ENCODE data around the gene WDR20. TPM values are rescaled to one million over a fixed set of nuclear protein-coding genes. Genes with fewer than 3 reads are reported as not detected.

WDR20 gene
- total RNA-seq, 1 experiment from 2014 or later = 16.9 TPM

DNA sequence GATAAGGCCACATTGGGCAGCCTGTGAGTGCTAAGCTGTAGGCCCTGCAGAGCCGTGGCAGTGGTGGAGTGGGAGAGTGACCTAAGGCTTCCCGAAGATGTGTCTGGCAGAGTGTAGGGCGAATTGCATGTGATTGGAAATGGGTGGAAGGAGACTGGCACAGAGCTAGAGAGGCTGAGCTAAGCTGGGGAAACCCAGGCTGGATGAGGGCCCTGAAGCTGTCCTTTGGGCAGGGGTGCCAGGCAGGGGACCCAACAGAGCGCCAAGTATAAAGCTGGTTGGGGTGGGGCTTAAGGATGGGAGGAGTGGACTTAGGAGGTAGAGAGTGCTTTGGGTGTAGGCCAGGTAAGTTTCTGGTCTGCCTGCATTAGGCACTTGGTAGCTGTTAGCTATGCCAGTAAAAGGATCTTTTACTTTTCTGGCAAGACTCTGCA lies 47.9 kb downstream of the WDR20 start:
- no peak overlapping the region for H3K9ac ChIP-seq (ENCODE audit: low read length)
- H3K79me2 ChIP-seq (ENCODE audit: low read length) = peaks cover 91% of the 10 kb centered on the region

DNA sequence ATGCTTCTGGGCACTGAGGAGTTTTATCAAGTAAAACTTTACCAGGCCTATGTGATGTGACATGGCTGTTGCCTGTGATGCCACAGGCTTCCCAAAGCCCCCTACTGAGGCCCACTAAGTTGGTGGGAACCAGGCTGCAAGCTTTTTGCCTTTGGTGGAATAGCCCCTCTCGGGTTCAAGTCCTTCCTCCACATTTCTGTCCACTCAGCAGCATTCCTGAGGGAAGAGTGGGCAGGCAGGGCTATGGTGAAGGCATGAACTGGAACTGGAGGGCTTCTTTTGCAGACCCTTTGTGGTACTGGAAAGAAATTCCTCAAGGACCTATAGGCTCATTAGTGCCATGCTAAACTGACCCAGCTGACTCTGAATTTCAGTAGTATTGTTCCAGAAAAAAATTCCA lies 48.5 kb downstream of the WDR20 start:
- H3K9me2 ChIP-seq (replicated peaks; ENCODE audit: insufficient read depth, low read length) = no peaks in the 10 kb centered on the region
- no peaks in the 10 kb centered on the region for H3K9me3 ChIP-seq (ENCODE audit: low read length)
- no peak overlapping the region for H2AFZ ChIP-seq (ENCODE audit: low read length)
- H3K4me1 ChIP-seq (ENCODE audit: low read length) = peaks cover 19% of the 10 kb centered on the region
- no peak for DNase-seq
- no peaks in the 10 kb centered on the region for H3K36me3 ChIP-seq (ENCODE audit: insufficient read depth, low read length)
- peaks cover 90% of the 10 kb centered on the region for H3K79me2 ChIP-seq (ENCODE audit: low read length)
- peaks cover 13% of the 10 kb centered on the region; the same call in 1 of the 2 replicates for H4K20me1 ChIP-seq (ENCODE audit: insufficient read depth, low read depth, low read length)
- no peak overlapping the region for H3K27ac ChIP-seq (ENCODE audit: low read length)
- no peak overlapping the region for H3K9ac ChIP-seq (ENCODE audit: low read length)
- H3K4me3 ChIP-seq (ENCODE audit: low read length) = no peak overlapping the region
- no peak overlapping the region for H3K4me2 ChIP-seq (ENCODE audit: low read depth, low read length, poor library complexity, severe bottlenecking)
- H3K27me3 ChIP-seq (ENCODE audit: low read length) = no peaks in the 10 kb centered on the region

More for the DNA sequence above, 47.9 kb downstream of the WDR20 start:
- Histone ChIP-seq H3K27ac (ENCODE audit: low read length) (no peak overlapping the region), H2AFZ (ENCODE audit: low read length) (no peak overlapping the region), H3K9me3 (ENCODE audit: low read length) (no peaks in the 10 kb centered on the region), H3K4me3 (ENCODE audit: low read length) (no peak overlapping the region), H3K4me2 (ENCODE audit: low read depth, low read length, poor library complexity, severe bottlenecking) (no peak overlapping the region), H3K27me3 (ENCODE audit: low read length) (no peaks in the 10 kb centered on the region), H3K9me2 (replicated peaks; ENCODE audit: insufficient read depth, low read length) (no peaks in the 10 kb centered on the region), H4K20me1 (ENCODE audit: insufficient read depth, low read depth, low read length) (peaks cover 18% of the 10 kb centered on the region; the same call in 1 of the 2 replicates), H3K4me1 (ENCODE audit: low read length) (peaks cover 24% of the 10 kb centered on the region), H3K36me3 (ENCODE audit: insufficient read depth, low read length) (no peaks in the 10 kb centered on the region)
- no peak for DNase-seq

DNA sequence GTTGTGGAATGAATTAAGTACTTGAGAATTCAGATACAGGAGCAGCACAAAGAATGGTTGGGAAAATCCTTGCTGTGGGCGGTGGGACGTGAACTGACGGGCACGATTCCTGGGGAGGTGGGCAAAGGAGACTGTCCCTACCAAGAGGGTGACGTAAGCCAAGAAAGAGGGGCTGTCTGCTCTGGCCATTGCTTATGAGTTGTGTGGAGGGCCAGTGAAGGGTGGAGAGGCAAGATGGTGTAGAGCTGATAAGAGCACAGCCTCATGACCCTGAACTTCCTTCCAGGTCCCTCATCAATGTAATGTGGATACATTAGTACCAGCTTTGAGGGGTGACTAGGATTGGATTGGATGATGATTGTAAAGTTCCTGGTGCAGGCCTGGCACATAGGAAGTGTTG lies 50.2 kb downstream of the WDR20 start:
- no peak overlapping the region for H3K4me2 ChIP-seq (ENCODE audit: low read depth, low read length, poor library complexity, severe bottlenecking)

DNA sequence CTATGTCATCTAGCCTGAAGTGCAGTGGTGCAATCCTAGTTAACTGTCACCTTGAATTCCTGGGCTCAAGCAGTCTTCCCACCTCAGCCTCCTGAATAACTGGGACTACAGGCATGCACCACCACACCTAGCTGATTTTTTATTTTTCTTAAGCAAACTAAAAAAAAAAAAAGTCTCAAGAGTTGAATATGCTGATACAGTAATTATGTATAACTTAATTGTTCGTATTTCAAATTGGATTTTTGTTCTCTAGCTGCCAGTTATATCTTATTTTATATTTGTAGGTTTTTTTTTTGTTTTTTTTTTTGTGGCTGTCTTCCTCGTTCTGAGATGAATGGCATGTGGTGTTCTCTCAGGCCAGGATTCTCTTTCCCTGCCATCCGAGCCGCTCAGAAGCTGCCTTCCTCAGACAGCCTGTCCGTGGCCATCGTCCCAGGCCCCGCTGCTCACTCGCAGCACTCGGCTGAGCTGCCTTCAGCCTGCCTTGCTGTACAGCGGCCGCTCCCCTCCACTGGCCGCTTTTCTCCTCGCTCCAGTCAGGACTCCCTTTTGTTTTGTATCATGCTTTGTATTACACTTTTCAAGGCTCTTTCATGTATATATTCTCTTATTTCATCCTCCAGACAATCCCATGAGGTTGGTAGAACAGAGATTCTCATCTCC lies 53.3 kb downstream of the WDR20 start:
- no peak overlapping the region for H3K4me2 ChIP-seq (ENCODE audit: low read depth, low read length, poor library complexity, severe bottlenecking)
- no peak overlapping the region for H2AFZ ChIP-seq (ENCODE audit: low read length)
- H3K9ac ChIP-seq (ENCODE audit: low read length) = no peak overlapping the region
- H3K27me3 ChIP-seq (ENCODE audit: low read length) = no peaks in the 10 kb centered on the region
- no peak overlapping the region for H3K4me3 ChIP-seq (ENCODE audit: low read length)
- no peak overlapping the region for H3K27ac ChIP-seq (ENCODE audit: low read length)
- H3K9me2 ChIP-seq (replicated peaks; ENCODE audit: insufficient read depth, low read length) = no peaks in the 10 kb centered on the region
- H3K4me1 ChIP-seq (ENCODE audit: low read length) = peaks cover 26% of the 10 kb centered on the region
- H4K20me1 ChIP-seq (ENCODE audit: insufficient read depth, low read depth, low read length) = no peaks in the 10 kb centered on the region
- no peak for DNase-seq
- H3K36me3 ChIP-seq (ENCODE audit: insufficient read depth, low read length) = no peaks in the 10 kb centered on the region; the same call in 1 of the 2 replicates
- H3K79me2 ChIP-seq (ENCODE audit: low read length) = peaks cover 85% of the 10 kb centered on the region
- no peaks in the 10 kb centered on the region for H3K9me3 ChIP-seq (ENCODE audit: low read length)

More for the DNA sequence above, 50.2 kb downstream of the WDR20 start:
- Histone ChIP-seq H3K4me3 (ENCODE audit: low read length) (no peak overlapping the region), H4K20me1 (ENCODE audit: insufficient read depth, low read depth, low read length) (peaks cover 3% of the 10 kb centered on the region; the same call in 1 of the 2 replicates), H2AFZ (ENCODE audit: low read length) (no peak overlapping the region), H3K9ac (ENCODE audit: low read length) (no peak overlapping the region), H3K4me1 (ENCODE audit: low read length) (peaks cover 19% of the 10 kb centered on the region), H3K27me3 (ENCODE audit: low read length) (no peaks in the 10 kb centered on the region), H3K36me3 (ENCODE audit: insufficient read depth, low read length) (no peaks in the 10 kb centered on the region; the same call in 1 of the 2 replicates), H3K9me2 (replicated peaks; ENCODE audit: insufficient read depth, low read length) (no peaks in the 10 kb centered on the region), H3K9me3 (ENCODE audit: low read length) (no peaks in the 10 kb centered on the region), H3K27ac (ENCODE audit: low read length) (no peak overlapping the region), H3K79me2 (ENCODE audit: low read length) (peaks cover 89% of the 10 kb centered on the region)
- no peak for DNase-seq

DNA sequence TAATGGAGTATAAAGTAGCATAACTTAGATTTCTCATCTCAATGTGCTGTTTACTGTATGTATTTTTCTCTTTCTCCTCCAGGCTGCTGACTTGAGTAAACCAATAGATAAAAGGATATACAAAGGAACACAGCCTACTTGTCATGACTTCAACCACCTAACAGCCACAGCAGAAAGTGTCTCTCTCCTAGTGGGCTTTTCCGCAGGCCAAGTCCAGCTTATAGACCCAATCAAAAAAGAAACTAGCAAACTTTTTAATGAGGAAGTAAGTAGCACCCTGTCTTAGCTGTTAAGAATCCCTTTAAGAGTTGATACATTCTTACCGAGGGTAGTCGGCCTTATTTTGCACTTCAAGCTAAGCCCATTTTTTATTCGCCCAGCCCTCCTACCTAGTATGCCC lies 55.2 kb downstream of the WDR20 start:
- Histone ChIP-seq H3K36me3 (ENCODE audit: insufficient read depth, low read length) (no peaks in the 10 kb centered on the region; the same call in 1 of the 2 replicates), H3K27me3 (ENCODE audit: low read length) (no peaks in the 10 kb centered on the region), H4K20me1 (ENCODE audit: insufficient read depth, low read depth, low read length) (no peaks in the 10 kb centered on the region), H3K4me1 (ENCODE audit: low read length) (peaks cover 26% of the 10 kb centered on the region), H3K9me2 (replicated peaks; ENCODE audit: insufficient read depth, low read length) (no peaks in the 10 kb centered on the region), H3K9ac (ENCODE audit: low read length) (no peak overlapping the region), H3K9me3 (ENCODE audit: low read length) (no peaks in the 10 kb centered on the region), H3K4me2 (ENCODE audit: low read depth, low read length, poor library complexity, severe bottlenecking) (no peak overlapping the region), H3K4me3 (ENCODE audit: low read length) (no peak overlapping the region), H3K27ac (ENCODE audit: low read length) (no peak overlapping the region), H2AFZ (ENCODE audit: low read length) (no peak overlapping the region), H3K79me2 (ENCODE audit: low read length) (peaks cover 68% of the 10 kb centered on the region)
- DNase-seq = no peak

DNA sequence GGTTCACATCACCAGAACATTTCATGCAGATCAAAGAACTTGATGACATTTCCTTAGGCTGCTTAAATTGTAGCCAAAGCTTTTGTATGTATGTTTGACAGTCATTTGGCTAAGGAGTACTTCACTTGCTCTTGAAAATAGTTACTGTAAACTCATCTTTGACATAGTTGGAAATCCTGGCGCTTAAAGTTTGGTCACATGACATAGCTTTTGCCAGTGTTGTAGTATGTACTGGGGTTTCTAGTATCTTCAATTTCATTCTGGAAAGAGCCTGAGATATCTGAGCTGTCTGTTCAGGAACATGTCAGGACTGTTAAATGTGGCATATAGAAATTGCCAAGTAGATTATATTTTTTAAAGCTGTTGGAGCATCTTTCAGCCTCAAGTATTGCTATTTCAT lies 55.7 kb downstream of the WDR20 start:
- Histone ChIP-seq H3K9ac (ENCODE audit: low read length) (no peak overlapping the region), H4K20me1 (ENCODE audit: insufficient read depth, low read depth, low read length) (no peaks in the 10 kb centered on the region), H3K9me2 (replicated peaks; ENCODE audit: insufficient read depth, low read length) (no peaks in the 10 kb centered on the region), H3K4me2 (ENCODE audit: low read depth, low read length, poor library complexity, severe bottlenecking) (no peak overlapping the region), H2AFZ (ENCODE audit: low read length) (no peak overlapping the region), H3K36me3 (ENCODE audit: insufficient read depth, low read length) (no peaks in the 10 kb centered on the region; the same call in 1 of the 2 replicates), H3K79me2 (ENCODE audit: low read length) (peaks cover 62% of the 10 kb centered on the region), H3K27ac (ENCODE audit: low read length) (no peak overlapping the region), H3K4me3 (ENCODE audit: low read length) (no peak overlapping the region), H3K4me1 (ENCODE audit: low read length) (peaks cover 26% of the 10 kb centered on the region), H3K9me3 (ENCODE audit: low read length) (no peaks in the 10 kb centered on the region), H3K27me3 (ENCODE audit: low read length) (no peaks in the 10 kb centered on the region)
- no peak for DNase-seq

DNA sequence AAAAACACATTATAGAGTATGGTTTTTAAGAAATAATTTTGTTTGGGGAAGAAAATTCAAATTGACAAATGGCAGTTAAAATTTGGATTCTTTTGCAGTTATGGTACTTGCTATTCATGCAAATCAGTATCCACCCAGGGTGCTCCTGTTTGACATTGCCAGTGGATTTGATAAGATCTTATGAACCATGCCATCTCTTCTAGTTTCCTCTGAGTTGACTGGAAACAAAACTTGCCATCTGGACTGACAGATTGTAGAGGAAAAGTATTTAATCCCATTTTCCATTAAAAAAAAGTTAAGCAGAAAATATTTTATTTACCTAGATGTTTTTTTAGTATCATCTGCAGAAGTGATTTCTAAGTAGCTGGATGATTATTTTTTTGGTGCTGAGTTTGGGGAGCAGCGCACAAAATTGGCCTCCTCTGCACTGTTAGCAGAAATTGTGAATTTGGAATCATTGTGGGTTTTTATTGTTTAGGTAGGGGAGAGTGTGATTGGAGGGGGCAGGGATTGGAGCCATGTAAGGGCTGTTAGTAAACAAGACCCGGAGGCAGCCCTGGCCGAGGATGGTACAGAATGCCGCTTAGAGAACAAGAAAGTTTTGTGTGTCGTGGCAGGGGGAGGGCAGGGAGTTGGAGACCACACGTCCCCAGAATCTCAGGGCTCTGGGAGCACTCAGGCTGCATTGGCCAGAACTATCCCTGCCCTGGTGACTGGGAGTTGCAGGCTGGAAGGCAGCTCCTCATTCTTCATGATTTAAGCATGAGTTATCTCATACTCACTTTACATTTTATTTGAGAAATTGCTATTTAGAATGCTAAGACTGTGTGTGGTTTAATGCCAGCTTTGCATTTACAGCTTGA lies 56.6 kb downstream of the WDR20 start:
- DNase-seq = no peak
- no peaks in the 10 kb centered on the region for H4K20me1 ChIP-seq (ENCODE audit: insufficient read depth, low read depth, low read length)
- H2AFZ ChIP-seq (ENCODE audit: low read length) = no peak overlapping the region
- H3K79me2 ChIP-seq (ENCODE audit: low read length) = peaks cover 61% of the 10 kb centered on the region
- H3K27me3 ChIP-seq (ENCODE audit: low read length) = no peaks in the 10 kb centered on the region
- no peak overlapping the region for H3K4me3 ChIP-seq (ENCODE audit: low read length)
- H3K27ac ChIP-seq (ENCODE audit: low read length) = no peak overlapping the region
- H3K9me3 ChIP-seq (ENCODE audit: low read length) = no peaks in the 10 kb centered on the region
- peaks cover 25% of the 10 kb centered on the region for H3K4me1 ChIP-seq (ENCODE audit: low read length)
- no peaks in the 10 kb centered on the region for H3K9me2 ChIP-seq (replicated peaks; ENCODE audit: insufficient read depth, low read length)
- H3K36me3 ChIP-seq (ENCODE audit: insufficient read depth, low read length) = no peaks in the 10 kb centered on the region; the same call in 1 of the 2 replicates
- H3K4me2 ChIP-seq (ENCODE audit: low read depth, low read length, poor library complexity, severe bottlenecking) = no peak overlapping the region
- H3K9ac ChIP-seq (ENCODE audit: low read length) = no peak overlapping the region

DNA sequence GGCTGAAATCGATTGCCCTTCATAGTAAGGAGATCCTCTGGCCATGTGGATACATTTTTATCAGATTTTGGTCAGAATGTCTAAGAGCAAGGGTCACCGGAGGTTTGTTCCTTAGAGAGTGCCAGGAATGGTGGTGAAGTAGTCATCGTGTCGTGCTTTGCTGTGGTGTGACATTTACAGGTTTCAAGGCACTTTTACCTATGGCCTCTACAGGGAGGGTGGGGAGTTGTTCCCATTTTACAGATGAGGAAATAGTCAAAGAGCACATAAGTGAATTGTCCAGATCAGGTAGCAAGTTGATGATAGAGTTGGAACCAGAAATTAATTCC lies 57.2 kb downstream of the WDR20 start:
- Histone ChIP-seq H3K36me3 (ENCODE audit: insufficient read depth, low read length) (no peaks in the 10 kb centered on the region; the same call in 1 of the 2 replicates), H3K9ac (ENCODE audit: low read length) (no peak overlapping the region), H3K27ac (ENCODE audit: low read length) (no peak overlapping the region), H2AFZ (ENCODE audit: low read length) (no peak overlapping the region), H3K27me3 (ENCODE audit: low read length) (no peaks in the 10 kb centered on the region), H3K4me3 (ENCODE audit: low read length) (no peak overlapping the region), H3K4me1 (ENCODE audit: low read length) (peaks cover 19% of the 10 kb centered on the region), H3K9me2 (replicated peaks; ENCODE audit: insufficient read depth, low read length) (no peaks in the 10 kb centered on the region), H3K4me2 (ENCODE audit: low read depth, low read length, poor library complexity, severe bottlenecking) (no peak overlapping the region), H3K79me2 (ENCODE audit: low read length) (peaks cover 61% of the 10 kb centered on the region), H3K9me3 (ENCODE audit: low read length) (no peaks in the 10 kb centered on the region), H4K20me1 (ENCODE audit: insufficient read depth, low read depth, low read length) (peaks cover 4% of the 10 kb centered on the region; the same call in 1 of the 2 replicates)
- DNase-seq = no peak

Measured in Karpas-422 (cell line).